NCI-H2171 (cell line): Measurements from ENCODE around the gene ZNF232.
"Not testable (repeated sequence)": the region's sequence is repeated elsewhere in the genome, so short reads cannot be mapped to it uniquely, and the experiment has no call there.

Experiments
- DNase-seq: peaks from one replicate; lab custom pipeline; 2025; lab: John Stamatoyannopoulos, UW

ZNF232 gene

DNA sequence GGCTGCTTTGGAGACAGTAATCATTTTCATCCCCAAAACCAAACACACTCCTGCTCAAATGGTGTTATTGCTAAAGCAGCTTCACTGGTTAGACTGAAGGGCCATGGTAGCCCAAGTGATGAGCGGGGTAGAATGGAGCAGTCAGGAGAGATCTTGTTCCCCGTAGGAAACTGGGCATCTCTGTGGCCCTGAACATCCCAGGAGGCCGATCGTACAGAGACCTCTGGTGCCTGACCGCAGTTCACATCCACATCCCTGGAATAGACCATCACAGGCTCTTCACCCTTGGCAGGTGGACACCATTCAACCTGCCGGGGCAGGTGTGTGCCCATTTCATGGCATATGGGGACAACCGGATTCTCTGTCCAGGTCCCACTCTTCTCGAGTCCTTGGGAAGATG, 18.1 kb upstream of the ZNF232 start:
- DNase-seq, result not testable (repeated sequence)

DNA sequence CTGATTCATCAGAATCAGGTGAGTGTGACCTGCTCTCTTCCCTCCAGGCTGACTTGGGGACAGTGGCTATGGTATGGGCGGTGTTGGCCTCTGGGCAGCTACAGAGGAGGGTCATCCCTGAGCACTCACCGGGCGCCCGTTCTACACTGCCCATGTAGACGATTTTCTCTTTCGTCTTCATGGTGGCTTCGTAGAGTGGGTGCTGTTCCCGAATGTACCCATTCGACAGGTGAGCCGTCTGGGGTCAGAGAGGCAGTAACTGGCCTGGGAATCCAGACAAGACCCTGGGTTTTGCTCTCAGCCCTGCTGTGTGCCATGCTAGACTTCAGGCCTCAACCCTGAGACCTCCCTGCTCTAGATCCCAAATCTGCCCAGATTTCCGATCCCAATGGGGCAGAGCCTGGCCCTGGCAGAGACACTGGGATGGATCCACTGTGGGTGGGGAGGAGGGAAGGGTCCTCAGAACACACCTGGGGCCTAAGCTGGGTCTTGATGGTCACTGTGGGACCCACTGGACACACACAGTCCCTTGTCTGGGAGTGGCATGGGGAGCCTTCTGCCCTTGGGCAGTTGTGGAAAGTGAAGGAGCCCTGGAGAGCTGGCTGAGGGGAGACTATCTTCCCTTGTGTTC, 17.3 kb upstream of the ZNF232 start:
- no peak for DNase-seq

DNA sequence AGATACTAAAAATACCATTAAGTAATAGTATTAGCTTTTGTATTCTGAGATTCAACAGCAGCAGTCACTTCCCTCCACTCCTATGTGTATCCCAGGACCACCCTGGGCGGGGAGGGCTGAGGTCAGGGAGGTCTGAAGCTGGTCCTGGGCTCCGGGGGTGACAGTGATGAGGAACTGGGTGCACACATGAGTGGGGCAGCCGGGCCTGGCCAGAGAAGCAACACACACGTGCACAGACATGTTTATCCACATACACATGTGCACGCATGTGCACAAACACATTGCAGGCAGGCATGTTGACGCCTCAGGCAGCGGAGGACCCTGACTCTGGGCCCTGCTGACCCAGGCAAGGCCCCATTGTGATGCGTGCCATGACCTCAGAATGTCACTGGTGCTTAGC, 16.7 kb upstream of the ZNF232 start:
- DNase-seq, result not testable (repeated sequence)

DNA sequence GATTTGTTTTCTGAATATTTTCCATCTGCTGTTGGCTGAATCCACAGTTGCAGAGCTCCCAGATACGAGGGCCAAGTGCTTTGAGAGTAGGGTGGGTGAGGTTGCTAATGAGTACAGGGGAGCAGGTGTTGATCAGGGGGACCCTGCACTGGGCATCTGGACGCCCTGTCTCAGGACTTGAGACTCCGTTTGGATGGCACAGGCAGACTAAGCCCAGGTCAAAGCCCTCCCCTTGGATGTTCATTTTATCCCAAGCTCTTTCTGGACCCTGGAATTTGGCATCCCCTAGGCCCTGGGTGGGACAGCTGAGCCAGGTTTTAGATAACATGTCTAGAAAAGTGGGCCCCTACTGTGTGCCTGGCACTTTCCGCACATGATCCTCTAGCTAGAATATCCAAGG, 16.2 kb upstream of the ZNF232 start:
- no peak for DNase-seq

DNA sequence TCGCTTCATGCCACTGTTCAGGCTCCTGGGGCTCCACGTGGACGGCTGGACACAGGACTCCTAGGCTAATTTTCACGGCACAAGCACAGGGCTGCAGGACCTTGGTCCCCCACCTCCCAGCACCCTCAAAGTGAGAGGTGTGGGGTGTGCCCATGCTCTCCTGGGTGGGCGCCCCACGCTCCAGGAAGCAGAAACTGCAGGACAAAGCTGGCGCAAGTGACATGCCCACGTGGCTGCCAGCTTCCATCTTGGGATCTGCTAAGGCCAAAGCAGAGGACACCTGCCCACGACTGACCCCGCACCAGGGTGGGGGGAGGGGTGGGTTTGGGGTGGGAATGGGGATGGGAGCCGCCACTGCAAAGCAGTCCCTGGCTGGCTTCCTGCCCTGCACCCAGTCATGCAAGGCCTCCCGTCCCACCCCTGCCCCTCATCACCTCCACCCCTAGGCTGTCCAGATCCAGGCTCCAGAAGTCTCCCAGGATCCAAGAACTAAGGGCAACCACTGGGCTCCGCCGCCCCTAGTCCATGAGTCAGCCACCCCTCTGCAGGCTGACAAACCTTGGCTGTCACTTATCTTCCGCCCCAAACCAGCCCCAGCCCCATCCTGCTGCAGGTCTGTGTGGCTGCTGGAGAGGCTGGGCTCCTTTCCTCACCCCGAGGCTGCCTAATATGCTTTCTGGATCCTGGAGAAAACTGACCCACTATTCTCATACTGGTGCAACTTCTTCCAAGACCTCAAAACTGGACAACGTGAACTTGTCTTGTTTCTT, 15.2 kb upstream of the ZNF232 start:
- DNase-seq, result no peak

DNA sequence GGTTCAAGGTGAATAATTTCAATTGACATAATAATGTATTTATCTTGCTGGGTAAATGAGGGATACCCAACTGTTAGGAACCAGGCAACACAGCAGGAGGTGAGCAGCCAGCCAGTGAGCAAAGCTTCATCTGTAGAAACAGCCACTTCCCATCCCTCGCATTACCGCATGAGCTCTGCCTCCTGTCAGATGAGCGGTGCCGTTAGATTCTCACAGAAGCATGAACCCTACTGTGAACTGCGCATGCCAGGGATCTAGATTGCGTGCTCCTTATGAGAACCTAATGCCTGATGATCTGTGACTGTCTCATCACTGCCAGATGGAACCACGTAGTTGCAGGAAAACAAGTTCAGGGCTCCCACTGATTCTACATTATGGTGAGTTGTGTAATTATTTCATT, 13.2 kb upstream of the ZNF232 start:
- not testable (repeated sequence) for DNase-seq

DNA sequence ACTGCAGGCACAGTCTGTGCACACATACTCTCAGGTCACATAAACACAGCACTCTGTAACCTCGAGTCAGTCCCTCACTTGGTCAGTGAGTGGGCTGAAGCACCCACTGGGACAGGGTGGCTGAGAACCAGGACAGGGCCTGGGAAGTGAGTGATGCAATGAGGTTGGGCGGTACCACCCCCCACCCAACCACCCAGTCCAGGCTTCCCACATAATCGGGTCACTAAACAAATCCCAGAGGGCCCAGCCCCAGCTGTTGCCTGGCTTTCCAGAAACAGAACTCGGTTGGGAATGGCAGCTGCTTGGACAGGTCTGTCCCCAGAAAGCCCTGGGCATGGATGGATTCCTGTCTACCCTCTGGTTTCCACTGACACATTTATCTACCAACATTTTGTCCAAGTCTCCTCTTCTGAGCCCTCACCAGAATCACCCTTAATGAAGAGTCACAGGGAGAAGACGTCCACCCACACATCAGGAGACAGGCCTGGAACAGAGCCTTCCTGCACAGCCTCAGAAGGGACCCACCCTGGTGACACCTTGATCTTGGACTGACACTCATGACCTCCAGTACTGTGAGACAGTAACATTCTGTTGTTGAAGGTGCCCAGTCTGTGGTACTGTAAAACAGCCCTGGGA, 12.6 kb upstream of the ZNF232 start:
- not testable (repeated sequence) for DNase-seq

DNA sequence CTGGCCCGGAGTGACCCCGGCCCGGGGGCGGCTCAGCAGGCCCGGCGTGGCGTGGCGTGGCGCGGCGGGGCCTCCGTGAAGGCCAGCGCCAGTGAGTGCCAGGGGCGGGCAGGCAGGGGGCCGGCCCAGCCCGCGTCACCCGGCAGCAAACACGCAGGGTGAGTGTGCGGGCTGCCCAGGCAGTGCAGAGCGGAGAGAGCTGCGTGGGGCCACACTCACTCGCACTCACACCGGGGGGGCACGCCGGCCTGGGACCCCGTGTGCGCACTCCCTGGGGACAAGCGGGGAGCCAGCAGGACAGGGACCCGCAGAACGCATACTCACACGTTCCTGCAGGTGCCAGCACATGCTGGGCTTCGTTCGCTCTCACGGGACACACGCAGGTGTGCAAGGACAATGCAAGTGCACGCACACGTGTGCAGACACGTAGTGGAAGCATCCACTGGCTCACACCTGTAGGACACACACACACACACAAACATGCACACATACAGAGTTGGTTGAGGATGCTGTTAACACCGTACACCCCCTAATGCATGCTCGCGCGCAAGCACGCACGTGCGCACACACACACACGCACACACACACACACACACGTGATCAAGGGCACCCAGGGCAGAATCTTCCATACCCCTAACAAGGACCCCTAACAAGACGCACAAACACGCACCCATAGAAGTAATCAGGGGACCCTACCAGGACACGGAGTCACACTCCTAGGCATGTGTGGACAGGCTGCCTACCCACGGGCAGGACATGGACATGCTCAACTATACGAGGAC, 11.9 kb upstream of the ZNF232 start:
- no peak for DNase-seq

DNA sequence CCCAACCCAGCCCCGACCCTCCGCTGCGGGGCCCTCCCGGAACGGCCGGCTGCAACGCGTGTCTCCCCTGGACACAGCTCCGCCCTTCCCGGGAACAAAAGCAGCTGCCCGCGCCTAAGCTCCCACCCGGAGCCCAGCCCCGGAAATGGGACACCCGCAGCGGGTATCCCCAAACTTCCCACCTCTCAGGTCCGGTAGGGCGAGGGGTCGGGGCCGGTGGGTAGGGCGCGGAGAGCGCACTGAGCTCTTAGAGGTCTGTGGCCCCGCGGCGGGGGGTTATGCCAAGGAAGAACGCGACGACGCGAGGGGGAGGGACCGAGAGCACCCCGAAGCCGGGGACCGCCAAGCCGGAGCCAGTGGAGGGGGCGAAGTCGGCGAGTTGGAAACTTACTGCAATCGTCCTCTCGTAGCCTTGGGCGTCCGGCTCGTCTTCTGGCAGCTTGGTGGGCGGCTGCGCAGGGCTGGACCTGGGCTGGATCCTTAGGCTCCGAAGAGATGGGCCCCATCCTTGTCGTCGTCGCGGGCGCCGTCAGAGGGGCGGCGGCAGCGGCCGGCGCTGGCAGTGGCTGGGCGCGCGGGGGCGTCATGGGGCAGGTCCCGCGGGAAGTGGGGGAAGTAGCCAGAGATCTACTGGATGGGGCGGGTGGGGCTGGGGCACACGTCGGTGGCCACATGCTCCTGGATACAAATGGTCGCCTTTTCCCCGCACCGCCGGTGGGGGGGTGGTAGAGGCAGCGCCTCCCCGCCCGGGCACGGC, 11.1 kb upstream of the ZNF232 start:
- no peak for DNase-seq

DNA sequence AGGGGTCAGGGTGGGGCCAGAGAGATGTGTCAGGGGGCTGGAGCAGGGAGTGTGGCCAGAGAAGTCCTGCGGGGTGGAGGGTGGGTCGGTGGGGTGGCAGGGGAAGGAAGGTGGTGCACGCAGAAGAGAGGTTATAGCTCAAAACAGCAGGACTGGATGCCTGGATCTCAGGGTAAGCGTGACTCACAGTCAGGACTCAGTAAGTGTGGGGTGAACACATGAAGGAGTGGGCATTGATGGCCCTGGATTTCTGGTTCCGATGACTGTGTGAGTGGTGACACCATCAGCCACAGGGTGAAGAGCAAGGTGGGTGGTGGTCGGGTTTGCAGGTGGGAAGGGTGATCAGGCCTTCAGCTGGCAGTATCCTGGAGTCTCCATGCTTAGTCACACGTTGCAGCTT, 10.4 kb upstream of the ZNF232 start:
- not testable (repeated sequence) for DNase-seq

DNA sequence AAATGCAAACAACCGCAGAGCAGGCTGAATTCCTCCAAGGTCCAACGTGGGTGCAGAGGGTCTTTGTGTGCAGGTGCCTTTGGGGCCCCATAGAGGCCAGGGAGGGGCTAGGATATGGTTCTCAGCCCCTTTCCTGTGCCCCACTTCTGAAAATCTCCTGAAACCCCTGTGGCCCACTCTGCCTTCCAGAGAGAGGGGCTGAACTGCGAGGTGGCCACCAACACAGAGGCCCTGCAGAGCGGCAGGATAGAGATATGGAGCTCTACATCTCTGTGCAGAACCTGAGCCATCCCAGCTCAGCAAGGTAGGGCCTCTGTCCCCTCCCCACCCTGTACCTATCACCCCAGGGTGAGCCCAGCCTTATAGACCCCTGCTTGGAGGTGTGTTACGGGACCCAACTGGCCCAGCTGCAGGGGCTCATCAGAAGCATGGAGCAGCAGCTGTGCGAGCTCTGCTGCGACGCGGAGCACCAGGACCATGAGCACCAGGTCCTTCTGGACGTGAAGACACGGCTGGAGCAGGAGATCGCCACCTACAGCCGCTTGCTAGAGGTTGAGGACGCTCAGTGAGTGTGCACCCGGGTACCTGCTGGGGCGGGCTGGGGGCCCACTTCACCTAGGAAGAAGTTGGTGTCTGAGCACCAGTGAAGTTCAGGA, 9.6 kb upstream of the ZNF232 start:
- no peak for DNase-seq

DNA sequence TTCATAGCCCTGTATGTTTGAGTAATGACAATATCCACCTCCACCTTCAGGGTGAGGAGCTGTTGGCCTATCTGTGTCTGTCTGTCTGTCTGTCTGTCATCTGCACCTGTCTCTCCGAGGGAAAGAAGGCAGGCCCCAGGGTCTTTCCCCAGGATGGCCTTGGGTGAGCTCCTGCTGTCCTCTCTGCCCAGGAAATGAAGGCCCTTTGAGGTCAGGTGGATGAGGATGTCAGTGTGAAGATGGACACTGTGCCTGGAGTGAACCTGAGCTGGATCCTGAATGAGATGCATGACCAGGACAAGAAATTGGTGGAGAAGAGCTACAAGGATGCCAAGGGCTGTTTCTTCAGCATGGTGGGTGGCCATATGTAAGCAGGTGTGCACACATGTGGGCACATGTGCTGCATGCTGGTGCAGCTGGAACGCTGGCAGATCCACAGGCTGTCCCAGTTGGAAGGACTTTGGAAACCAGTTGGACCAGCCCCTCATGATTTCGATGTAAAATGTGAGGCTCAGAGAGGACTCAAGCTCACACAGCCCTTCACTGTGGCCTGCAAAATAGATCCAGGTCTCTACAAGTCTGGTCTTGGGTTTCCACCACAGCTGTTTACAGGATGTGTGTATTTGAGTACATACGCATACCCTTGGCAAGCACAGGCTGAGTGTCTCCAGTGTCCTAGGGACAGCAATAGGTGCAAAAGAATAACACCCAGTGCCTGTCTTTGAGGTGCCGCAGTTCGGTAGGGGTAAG, 8.9 kb upstream of the ZNF232 start:
- not testable (repeated sequence) for DNase-seq

DNA sequence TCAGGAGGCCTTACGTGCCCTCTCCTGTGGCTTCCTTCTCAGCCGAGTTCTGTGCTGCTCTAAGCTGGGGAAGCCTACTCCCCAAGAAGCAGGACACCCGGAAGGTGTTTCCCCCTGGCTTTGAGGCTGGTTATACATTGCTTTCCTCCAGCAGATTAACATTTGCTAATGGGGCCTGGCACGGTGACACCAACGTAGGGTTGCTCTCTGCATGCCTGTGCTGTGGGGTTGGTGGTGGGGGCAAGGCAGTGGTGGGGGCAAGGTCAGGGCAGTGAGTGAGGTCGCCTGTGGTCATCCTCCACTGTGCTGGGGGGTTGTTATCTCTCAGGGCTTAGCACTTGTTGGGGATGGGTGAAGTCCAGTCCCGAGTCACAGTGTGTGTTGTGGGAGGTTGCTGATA, 8.4 kb upstream of the ZNF232 start:
- no peak for DNase-seq

DNA sequence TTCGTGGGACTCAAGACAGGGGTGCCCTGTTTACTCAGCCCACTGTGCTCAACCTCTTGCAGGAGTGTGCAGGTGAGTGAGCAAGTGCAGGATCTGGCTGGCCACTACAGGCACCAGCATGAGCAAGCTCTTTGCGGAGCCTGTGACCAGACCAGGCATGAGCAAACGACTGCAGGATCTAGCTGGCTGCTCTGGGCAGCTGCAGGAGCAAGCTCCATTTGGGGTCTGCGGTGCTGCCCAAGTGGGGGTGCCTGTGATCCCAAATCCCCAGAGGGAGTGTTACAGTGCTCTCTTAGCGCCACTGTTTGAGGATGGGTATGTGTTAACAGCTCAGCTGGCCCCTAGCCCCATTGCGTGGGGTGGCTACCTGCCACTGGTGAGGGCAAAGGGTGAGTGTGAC, 6.5 kb upstream of the ZNF232 start:
- no peak for DNase-seq

DNA sequence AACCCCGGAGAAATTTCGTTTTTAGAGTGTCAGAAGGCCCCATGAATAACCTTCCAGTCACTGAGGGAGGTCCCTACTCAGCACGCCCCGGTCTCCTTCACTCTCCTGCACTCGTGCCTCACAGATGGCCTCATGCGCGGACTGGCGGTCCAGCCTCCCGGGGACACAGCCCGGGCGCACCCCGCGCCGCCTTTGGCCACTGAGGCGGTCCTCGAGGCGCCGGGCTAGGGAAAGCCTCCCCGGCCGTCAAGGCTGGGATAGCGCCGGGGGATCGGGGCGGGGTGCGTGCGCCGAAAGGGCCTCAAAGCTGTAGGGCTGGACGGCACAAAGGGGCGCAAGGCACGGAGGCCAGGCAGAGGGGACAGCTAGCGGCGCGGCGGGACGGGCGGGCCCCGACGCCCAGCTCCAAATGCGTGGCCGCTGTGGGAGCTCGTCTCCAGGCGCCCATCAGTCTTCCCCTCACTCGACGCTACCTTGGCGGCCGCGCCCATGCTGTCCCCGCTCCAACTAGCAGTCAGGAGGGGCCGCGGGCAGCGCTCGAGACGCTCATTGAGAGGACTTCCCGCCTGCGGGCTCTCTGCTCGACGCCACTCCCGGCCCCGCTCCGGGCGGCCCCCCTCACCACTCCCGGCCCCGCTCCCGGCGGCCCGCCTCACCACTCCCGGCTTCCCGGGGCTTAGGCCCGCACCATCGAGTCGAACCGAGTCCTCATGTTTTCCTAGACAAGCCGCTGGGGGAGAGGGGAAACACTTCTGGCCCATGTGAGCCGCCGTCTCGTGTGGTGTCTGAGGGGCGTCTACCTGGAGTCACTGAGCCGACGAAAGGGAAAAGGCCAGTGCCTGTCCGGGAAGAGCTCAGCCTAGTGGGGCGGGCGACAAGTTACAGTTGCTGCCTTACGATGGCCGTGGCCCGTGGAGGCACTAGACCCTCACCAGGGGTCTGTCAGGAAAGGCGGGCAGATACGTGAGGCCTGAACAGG, 4.3 kb upstream of the ZNF232 start, which contains the start of gene USP6:
Gene USP6 (plus strand): TSS at position 360 of the 979 bp plus-strand sequence. CDS start 14,336 bp downstream, outside the sequence.
- DNase-seq, result no peak

DNA sequence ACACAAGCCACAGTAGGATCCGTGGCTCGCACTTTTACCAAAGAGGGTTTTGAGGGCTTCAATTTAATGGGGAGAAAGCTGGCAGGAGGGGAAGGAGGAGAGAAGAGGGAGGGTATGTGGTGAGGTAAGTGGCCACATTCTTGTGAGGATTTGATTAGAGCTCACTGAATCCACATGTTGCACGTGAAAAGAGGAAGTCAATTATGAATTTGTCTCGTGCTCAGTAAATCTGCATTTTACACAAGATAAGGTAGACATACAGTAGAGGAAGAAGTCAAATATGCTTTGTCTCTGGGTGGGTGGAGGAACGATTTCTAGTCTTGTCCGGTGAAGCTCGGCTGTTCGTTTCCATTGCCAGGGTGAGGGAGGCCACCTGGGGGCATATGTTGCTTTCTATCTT, 862 bp downstream of the ZNF232 start:
- DNase-seq, result no peak

DNA sequence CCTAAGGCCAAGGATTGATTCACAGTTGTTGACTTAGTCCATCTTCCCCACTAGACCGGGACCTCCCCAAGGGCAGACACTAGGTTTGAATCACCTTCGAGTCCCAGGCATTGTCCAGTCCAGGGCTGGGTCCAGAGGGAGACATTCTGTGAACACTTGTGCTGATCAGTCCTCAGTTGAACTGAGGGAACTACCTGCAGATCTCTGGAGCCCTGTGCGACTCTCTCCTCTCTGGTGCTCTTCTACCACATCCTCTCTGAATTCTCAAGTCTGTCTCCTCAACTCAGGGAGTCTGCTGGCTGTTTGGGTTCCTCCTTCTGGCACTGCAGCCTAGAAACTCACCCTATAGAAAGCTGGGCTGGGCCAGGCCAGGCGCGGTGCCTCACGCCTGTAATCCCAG, 10.8 kb downstream of the ZNF232 start:
- no peak for DNase-seq

DNA sequence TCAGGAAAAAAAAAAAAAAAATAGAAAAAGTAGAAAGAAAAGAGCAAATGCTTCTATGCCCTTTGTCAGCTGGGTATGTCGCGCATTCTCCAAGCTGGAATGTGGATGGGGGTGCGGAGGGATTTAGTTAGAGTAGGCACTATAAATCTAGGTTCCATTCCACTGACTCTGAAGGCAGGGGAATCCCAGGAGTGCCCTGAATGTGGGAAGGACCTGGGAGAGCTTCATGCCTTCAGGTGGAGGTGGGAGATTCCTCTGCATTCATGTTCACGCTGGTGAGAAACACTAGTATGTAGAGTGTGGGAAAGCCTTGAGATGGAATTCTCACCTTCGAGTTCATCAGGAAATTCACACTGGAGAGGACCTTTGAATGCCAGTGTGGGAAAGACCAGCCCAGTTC, 12.4 kb downstream of the ZNF232 start:
- no peak for DNase-seq
